Keratinocyte (primary cell): ENCODE data around the gene DYTN. TPM values are rescaled to one million over a fixed set of nuclear protein-coding genes. Genes with fewer than 3 reads are reported as not detected.

Experiments
- DNase-seq: peaks from one replicate; pipeline ENCODE4 v3.0.0-alpha.2; 2011; ENCODE audit warnings: low read depth, missing footprints, low spot score
- FAIRE-seq: peaks from 2 replicates; lab custom pipeline; 2011; peaks lifted over from hg19 to GRCh38; lab: Jason Lieb, UNC
- H2AFZ ChIP-seq: 2 replicates; pipeline ENCODE4 v1.6.0; 2012; ENCODE audit warnings: low read length, control low read depth, inconsistent platforms; ENCODE audit not compliant: control insufficient read depth
- H3K27ac ChIP-seq: 2 replicates; pipeline ENCODE4 v1.5.1; 2011; ENCODE audit warnings: low read length; ENCODE audit not compliant: control insufficient read depth, insufficient read depth
- H3K27me3 ChIP-seq: 3 replicates; pipeline ENCODE4 v1.6.0; 2011; ENCODE audit warnings: low read length; ENCODE audit not compliant: control insufficient read depth, insufficient read depth; ENCODE audit errors: extremely low read depth
- H3K36me3 ChIP-seq, 2 experiments: 2 replicates in 1 of 2; 3 replicates in 1 of 2; pipeline ENCODE4 v1.5.1; 2011; ENCODE audit warnings: low read length in 2 of 2, mild to moderate bottlenecking in 1 of 2; ENCODE audit not compliant: control insufficient read depth in 2 of 2, insufficient read depth in 2 of 2; ENCODE audit errors: extremely low read depth in 1 of 2
- H3K4me1 ChIP-seq: 3 replicates; pipeline ENCODE4 v1.5.1; 2011; ENCODE audit warnings: low read length; ENCODE audit not compliant: control insufficient read depth, insufficient read depth; ENCODE audit errors: extremely low read depth
- H3K4me2 ChIP-seq: 3 replicates; pipeline ENCODE4 v1.6.0; 2011; ENCODE audit warnings: low read depth, low read length; ENCODE audit not compliant: control insufficient read depth, insufficient read depth; ENCODE audit errors: extremely low read depth
- H3K4me3 ChIP-seq, 3 experiments: fragments of 200-600 bp in 1 of 3; sonication (generic) in 1 of 3; 2 replicates in 2 of 3; 3 replicates in 1 of 3; pipeline ENCODE4 v1.5.1; 2011 to 2016; ENCODE audit warnings: low read length in 3 of 3, mild to moderate bottlenecking in 3 of 3, control low read depth in 2 of 3, inconsistent platforms in 1 of 3, low read depth in 1 of 3, mixed read lengths in 1 of 3, mixed run types in 1 of 3, moderate library complexity in 1 of 3; ENCODE audit not compliant: control insufficient read depth in 2 of 3, insufficient read depth in 2 of 3; ENCODE audit errors: extremely low read depth in 1 of 3
- H3K79me2 ChIP-seq: 2 replicates; pipeline ENCODE4 v1.6.0; 2012; ENCODE audit warnings: low read length; ENCODE audit not compliant: control insufficient read depth, insufficient read depth
- H3K9ac ChIP-seq: 3 replicates; pipeline ENCODE4 v1.6.0; 2011; ENCODE audit warnings: low read length; ENCODE audit not compliant: control insufficient read depth, insufficient read depth; ENCODE audit errors: extremely low read depth
- H3K9me1 ChIP-seq: 3 replicates; pipeline ENCODE4 v1.6.0; 2011; ENCODE audit warnings: low read length; ENCODE audit not compliant: control insufficient read depth, insufficient read depth; ENCODE audit errors: extremely low read depth
- H3K9me3 ChIP-seq: 2 replicates; pipeline ENCODE4 v1.5.1; 2012; ENCODE audit warnings: low read depth, low read length; ENCODE audit not compliant: control insufficient read depth
- H4K20me1 ChIP-seq: 3 replicates; pipeline ENCODE4 v1.6.0; 2011; ENCODE audit warnings: low read length; ENCODE audit not compliant: control insufficient read depth, insufficient read depth; ENCODE audit errors: extremely low read depth
- CTCF ChIP-seq, 3 experiments: IDR thresholded peaks in 1 of 3; conservative IDR thresholded peaks in 1 of 3; optimal IDR thresholded peaks in 1 of 3; 2 replicates in 2 of 3; 3 replicates in 1 of 3; pipeline versions ENCODE3 to v1.5.1; 2011; ENCODE audit warnings: low read length in 3 of 3, mild to moderate bottlenecking in 3 of 3, moderate library complexity in 2 of 3, control low read depth in 1 of 3, inconsistent platforms in 1 of 3; ENCODE audit not compliant: insufficient read depth in 2 of 3; ENCODE audit errors: extremely low read depth in 1 of 3
- EZH2 ChIP-seq: IDR thresholded peaks from one replicate; pipeline ENCODE4 v1.6.1; 2012; ENCODE audit warnings: inconsistent platforms, mild to moderate bottlenecking, low read length, moderate library complexity
- dilution Hi-C: fragments of 300-500 bp; cut with MboI; formaldehyde crosslinking; loops from one replicate; pipeline ENCODE4 v1.7.0; 2020; ENCODE audit warnings: low sequenced_read_pairs; ENCODE audit not compliant: extremely low pct_ligation_motif_present
- polyA plus RNA-seq, 5 experiments: library from polyadenylated mRNA; depleted of rRNA in 3 of 5; stranded (reverse) in 3 of 5; stranded (forward) in 1 of 5; unstranded in 1 of 5; fragments of >200 nt; gene quantifications; 1 replicate in 1 of 5; 2 replicates in 3 of 5; 3 replicates in 1 of 5; pipeline versions ENCODE4 v1.2.1 to v1.2.3, GENCODE V29; 2011 to 2012; ENCODE audit warnings: missing spikeins in 2 of 5, low read depth in 1 of 5, low replicate concordance in 1 of 5

DYTN gene
- polyA plus RNA-seq, 1 donor (not counting 4 experiments of a cell fraction or from before 2014, with no cell fraction given), result not detected

GRCh38 chr2:206670531-206671319, 47.5 kb downstream of the DYTN start:
- H3K9me3 ChIP-seq, result no peaks in the 10 kb centered on the region
- no peaks in the 10 kb centered on the region for H3K27me3 ChIP-seq
- FAIRE-seq (peak; percentile 17), DNase-seq (no peak)
- no peaks in the 10 kb centered on the region for H3K36me3 ChIP-seq
- peak overlapping the region; percentile 75 for H3K4me2 ChIP-seq
- no peak overlapping the region for H2AFZ ChIP-seq
- no peaks in the 10 kb centered on the region for H3K9me1 ChIP-seq
- H3K9ac ChIP-seq, result no peak overlapping the region
- H3K4me1 ChIP-seq, result peaks cover 7% of the 10 kb centered on the region
- no peaks in the 10 kb centered on the region for H4K20me1 ChIP-seq
- H3K79me2 ChIP-seq, result no peaks in the 10 kb centered on the region
- H3K27ac ChIP-seq, result no peak overlapping the region
- H3K4me3 ChIP-seq, result peak overlapping the region in 1 of 3 experiments; percentile 0
- dilution Hi-C loops, result no loop called here
- TF ChIP-seq EZH2 (no peak), CTCF (optimal IDR thresholded peaks at IDR 0.05 in 1 of 3, IDR thresholded peaks at IDR 0.05 in 1 of 3, conservative IDR thresholded peaks at IDR 0.05 in 1 of 3; ENCODE audit: extremely low read depth in 1 of 3, insufficient read depth in 2 of 3, low read length in 3 of 3) (no peak)

GRCh38 chr2:206665251-206665650, 52.9 kb downstream of the DYTN start:
- H3K79me2 ChIP-seq, result no peaks in the 10 kb centered on the region
- TF ChIP-seq EZH2 (no peak), CTCF (optimal IDR thresholded peaks at IDR 0.05 in 1 of 3, IDR thresholded peaks at IDR 0.05 in 1 of 3, conservative IDR thresholded peaks at IDR 0.05 in 1 of 3; ENCODE audit: extremely low read depth in 1 of 3, insufficient read depth in 2 of 3, low read length in 3 of 3) (no peak)
- peaks cover 3% of the 10 kb centered on the region for H3K27me3 ChIP-seq
- no peak overlapping the region for H3K9ac ChIP-seq
- no peaks in the 10 kb centered on the region for H3K9me3 ChIP-seq
- no peak overlapping the region for H3K4me2 ChIP-seq
- H2AFZ ChIP-seq, result no peak overlapping the region
- no peaks in the 10 kb centered on the region for H4K20me1 ChIP-seq
- DNase-seq (no peak), FAIRE-seq (no peak)
- H3K4me3 ChIP-seq, result no peak overlapping the region
- H3K9me1 ChIP-seq, result no peaks in the 10 kb centered on the region
- no peaks in the 10 kb centered on the region for H3K4me1 ChIP-seq
- H3K27ac ChIP-seq, result no peak overlapping the region
- H3K36me3 ChIP-seq, result no peaks in the 10 kb centered on the region
- dilution Hi-C loops, result no loop called here
